ENCODE measurements around the gene ARSB.

ARSB gene

GRCh38 chr5:78843436-78843835 is 141.7 kb downstream of the ARSB start:
- no peak overlapping the region for H3K27ac ChIP-seq (replicated peaks; ENCODE audit: low read length)
- no peak overlapping the region for H2AK5ac ChIP-seq (ENCODE audit: low read depth, low read length)
- DNase-seq (ENCODE audit: low spot score) = no peak
- H3K9me3 ChIP-seq (replicated peaks in 1 of 2; ENCODE audit: control insufficient read depth in 2 of 2, insufficient read depth in 1 of 2, low read depth in 1 of 2, low read length in 2 of 2) = no peaks in the 10 kb centered on the region
- H3K4me2 ChIP-seq (ENCODE audit: insufficient read depth, low read length, poor library complexity, severe bottlenecking) = no peak overlapping the region
- no peak overlapping the region for H2BK5ac ChIP-seq (ENCODE audit: low read length)
- H4K91ac ChIP-seq (ENCODE audit: low read depth, low read length, poor library complexity) = no peak overlapping the region
- H2BK120ac ChIP-seq (ENCODE audit: low read depth, low read length) = no peak overlapping the region
- H3K36me3 ChIP-seq (replicated peaks in 1 of 2; ENCODE audit: control insufficient read depth in 2 of 2, insufficient read depth in 2 of 2, low read length in 2 of 2) = no peaks in the 10 kb centered on the region
- H2BK15ac ChIP-seq (ENCODE audit: low read length) = no peak overlapping the region
- no peak overlapping the region for H3K4me3 ChIP-seq (ENCODE audit: low read length in 2 of 2)
- H3K27me3 ChIP-seq (ENCODE audit: control insufficient read depth in 3 of 3, insufficient read depth in 3 of 3, low read depth in 1 of 3, low read length in 3 of 3) = no peaks in the 10 kb centered on the region
- H3K23ac ChIP-seq (ENCODE audit: low read depth, low read length, poor library complexity) = no peak overlapping the region
- no peak overlapping the region for H4K8ac ChIP-seq (ENCODE audit: low read depth, low read length)
- no peak overlapping the region for H3K4ac ChIP-seq (ENCODE audit: low read length)
- H3K9ac ChIP-seq (ENCODE audit: low read depth, low read length, poor library complexity) = no peak overlapping the region
- H3K79me1 ChIP-seq (ENCODE audit: low read depth, low read length) = no peaks in the 10 kb centered on the region
- H3K18ac ChIP-seq (ENCODE audit: low read length) = no peak overlapping the region
- no peaks in the 10 kb centered on the region for H3K4me1 ChIP-seq (ENCODE audit: control insufficient read depth in 2 of 2, insufficient read depth in 1 of 2, low read depth in 1 of 2, low read length in 2 of 2)
- H3K14ac ChIP-seq (ENCODE audit: low read length) = no peak overlapping the region
- H2AFZ ChIP-seq (ENCODE audit: low read length) = no peak overlapping the region
- WGBS, 2 donors (ENCODE audit: extremely low coverage in 2 of 2, insufficient read length in 2 of 2, insufficient replicate concordance in 1 of 2) = no CpG with 5 or more reads among the region's 1 CpG
- no peak overlapping the region for H2BK12ac ChIP-seq (ENCODE audit: low read length)

GRCh38 chr5:78841767-78842166 is 143.3 kb downstream of the ARSB start:
- Histone ChIP-seq H2BK15ac (ENCODE audit: low read length) (no peak overlapping the region), H3K14ac (ENCODE audit: low read length) (no peak overlapping the region), H4K91ac (ENCODE audit: low read depth, low read length, poor library complexity) (no peak overlapping the region), H2BK12ac (ENCODE audit: low read length) (no peak overlapping the region), H2AK5ac (ENCODE audit: low read depth, low read length) (no peak overlapping the region), H3K4me2 (ENCODE audit: insufficient read depth, low read length, poor library complexity, severe bottlenecking) (no peak overlapping the region), H3K4ac (ENCODE audit: low read length) (no peak overlapping the region), H3K4me3 (ENCODE audit: low read length in 2 of 2) (no peak overlapping the region), H4K8ac (ENCODE audit: low read depth, low read length) (no peak overlapping the region), H3K27ac (replicated peaks; ENCODE audit: low read length) (no peak overlapping the region), H3K9ac (ENCODE audit: low read depth, low read length, poor library complexity) (no peak overlapping the region), H2AFZ (ENCODE audit: low read length) (no peak overlapping the region), H3K27me3 (ENCODE audit: control insufficient read depth in 3 of 3, insufficient read depth in 3 of 3, low read depth in 1 of 3, low read length in 3 of 3) (no peaks in the 10 kb centered on the region), H3K79me1 (ENCODE audit: low read depth, low read length) (no peaks in the 10 kb centered on the region), H2BK5ac (ENCODE audit: low read length) (no peak overlapping the region), H3K9me3 (replicated peaks in 1 of 2; ENCODE audit: control insufficient read depth in 2 of 2, insufficient read depth in 1 of 2, low read depth in 1 of 2, low read length in 2 of 2) (no peaks in the 10 kb centered on the region), H3K23ac (ENCODE audit: low read depth, low read length, poor library complexity) (no peak overlapping the region), H3K36me3 (replicated peaks in 1 of 2; ENCODE audit: control insufficient read depth in 2 of 2, insufficient read depth in 2 of 2, low read length in 2 of 2) (no peaks in the 10 kb centered on the region), H3K18ac (ENCODE audit: low read length) (no peak overlapping the region), H3K4me1 (ENCODE audit: control insufficient read depth in 2 of 2, insufficient read depth in 1 of 2, low read depth in 1 of 2, low read length in 2 of 2) (no peaks in the 10 kb centered on the region), H2BK120ac (ENCODE audit: low read depth, low read length) (no peak overlapping the region)
- DNase-seq (ENCODE audit: low spot score) = no peak
- no CpG with 5 or more reads among the region's 2 CpGs for WGBS, 2 donors (ENCODE audit: extremely low coverage in 2 of 2, insufficient read length in 2 of 2, insufficient replicate concordance in 1 of 2)

GRCh38 chr5:78838753-78839152 is 146.4 kb downstream of the ARSB start:
- no peaks in the 10 kb centered on the region for H3K4me1 ChIP-seq (ENCODE audit: control insufficient read depth in 2 of 2, insufficient read depth in 1 of 2, low read depth in 1 of 2, low read length in 2 of 2)
- no peak overlapping the region for H3K14ac ChIP-seq (ENCODE audit: low read length)
- H3K27me3 ChIP-seq (ENCODE audit: control insufficient read depth in 3 of 3, insufficient read depth in 3 of 3, low read depth in 1 of 3, low read length in 3 of 3) = no peaks in the 10 kb centered on the region
- no peak overlapping the region for H4K91ac ChIP-seq (ENCODE audit: low read depth, low read length, poor library complexity)
- no peak overlapping the region for H3K23ac ChIP-seq (ENCODE audit: low read depth, low read length, poor library complexity)
- H2AK5ac ChIP-seq (ENCODE audit: low read depth, low read length) = no peak overlapping the region
- no peak overlapping the region for H3K4me2 ChIP-seq (ENCODE audit: insufficient read depth, low read length, poor library complexity, severe bottlenecking)
- peaks cover 0 to 1% of the 10 kb centered on the region in 2 donors for H3K9me3 ChIP-seq (replicated peaks in 1 of 2; ENCODE audit: control insufficient read depth in 2 of 2, insufficient read depth in 1 of 2, low read depth in 1 of 2, low read length in 2 of 2)
- no peak overlapping the region for H3K27ac ChIP-seq (replicated peaks; ENCODE audit: low read length)
- H2BK12ac ChIP-seq (ENCODE audit: low read length) = no peak overlapping the region
- H3K18ac ChIP-seq (ENCODE audit: low read length) = no peak overlapping the region
- H3K4me3 ChIP-seq (ENCODE audit: low read length in 2 of 2) = no peak overlapping the region
- no peak for DNase-seq (ENCODE audit: low spot score)
- no peaks in the 10 kb centered on the region for H3K79me1 ChIP-seq (ENCODE audit: low read depth, low read length)
- no peak overlapping the region for H4K8ac ChIP-seq (ENCODE audit: low read depth, low read length)
- H2BK5ac ChIP-seq (ENCODE audit: low read length) = no peak overlapping the region
- no peak overlapping the region for H2BK15ac ChIP-seq (ENCODE audit: low read length)
- no peak overlapping the region for H2AFZ ChIP-seq (ENCODE audit: low read length)
- no CpG with 5 or more reads among the region's 3 CpGs for WGBS, 2 donors (ENCODE audit: extremely low coverage in 2 of 2, insufficient read length in 2 of 2, insufficient replicate concordance in 1 of 2)
- H3K4ac ChIP-seq (ENCODE audit: low read length) = no peak overlapping the region
- no peak overlapping the region for H3K9ac ChIP-seq (ENCODE audit: low read depth, low read length, poor library complexity)
- no peak overlapping the region for H2BK120ac ChIP-seq (ENCODE audit: low read depth, low read length)
- no peaks in the 10 kb centered on the region for H3K36me3 ChIP-seq (replicated peaks in 1 of 2; ENCODE audit: control insufficient read depth in 2 of 2, insufficient read depth in 2 of 2, low read length in 2 of 2)

GRCh38 chr5:78837836-78838235 is 147.3 kb downstream of the ARSB start:
- no peak overlapping the region for H3K4ac ChIP-seq (ENCODE audit: low read length)
- H3K14ac ChIP-seq (ENCODE audit: low read length) = no peak overlapping the region
- H2AK5ac ChIP-seq (ENCODE audit: low read depth, low read length) = no peak overlapping the region
- no peaks in the 10 kb centered on the region for H3K27me3 ChIP-seq (ENCODE audit: control insufficient read depth in 3 of 3, insufficient read depth in 3 of 3, low read depth in 1 of 3, low read length in 3 of 3)
- no peak overlapping the region for H2BK12ac ChIP-seq (ENCODE audit: low read length)
- no peaks in the 10 kb centered on the region for H3K79me1 ChIP-seq (ENCODE audit: low read depth, low read length)
- H3K9ac ChIP-seq (ENCODE audit: low read depth, low read length, poor library complexity) = no peak overlapping the region
- no peak overlapping the region for H2BK120ac ChIP-seq (ENCODE audit: low read depth, low read length)
- no CpG with 5 or more reads among the region's 5 CpGs for WGBS, 2 donors (ENCODE audit: extremely low coverage in 2 of 2, insufficient read length in 2 of 2, insufficient replicate concordance in 1 of 2)
- no peak overlapping the region for H3K23ac ChIP-seq (ENCODE audit: low read depth, low read length, poor library complexity)
- no peak for DNase-seq (ENCODE audit: low spot score)
- H3K27ac ChIP-seq (replicated peaks; ENCODE audit: low read length) = no peak overlapping the region
- H2AFZ ChIP-seq (ENCODE audit: low read length) = no peak overlapping the region
- no peaks in the 10 kb centered on the region for H3K36me3 ChIP-seq (replicated peaks in 1 of 2; ENCODE audit: control insufficient read depth in 2 of 2, insufficient read depth in 2 of 2, low read length in 2 of 2)
- no peak overlapping the region for H3K18ac ChIP-seq (ENCODE audit: low read length)
- H3K4me2 ChIP-seq (ENCODE audit: insufficient read depth, low read length, poor library complexity, severe bottlenecking) = no peak overlapping the region
- no peak overlapping the region for H4K8ac ChIP-seq (ENCODE audit: low read depth, low read length)
- no peak overlapping the region for H4K91ac ChIP-seq (ENCODE audit: low read depth, low read length, poor library complexity)
- no peak overlapping the region for H2BK5ac ChIP-seq (ENCODE audit: low read length)
- H3K4me3 ChIP-seq (ENCODE audit: low read length in 2 of 2) = no peak overlapping the region
- peaks cover 0 to 1% of the 10 kb centered on the region in 2 donors for H3K9me3 ChIP-seq (replicated peaks in 1 of 2; ENCODE audit: control insufficient read depth in 2 of 2, insufficient read depth in 1 of 2, low read depth in 1 of 2, low read length in 2 of 2)
- peaks cover 2% of the 10 kb centered on the region in 2 donors for H3K4me1 ChIP-seq (ENCODE audit: control insufficient read depth in 2 of 2, insufficient read depth in 1 of 2, low read depth in 1 of 2, low read length in 2 of 2)
- H2BK15ac ChIP-seq (ENCODE audit: low read length) = no peak overlapping the region
